AG09319 (cell line): ENCODE measurements around the gene SORBS1.

Source experiments
- DNase-seq: peaks from one replicate; pipeline ENCODE4 v3.0.0-alpha.2; 2010; ENCODE audit warnings: low read depth; ENCODE audit errors: extremely low read depth
- CTCF ChIP-seq: IDR thresholded peaks from 2 replicates; pipeline ENCODE4 v1.5.1; 2011; ENCODE audit warnings: low read depth, mild to moderate bottlenecking, inconsistent platforms, low read length, moderate library complexity

The SORBS1 gene

GRCh38 chr10:95482501-95483233 is 78.5 kb downstream of the SORBS1 start:
- TF ChIP-seq CTCF: no peak
- DNase-seq: no peak

- no peak for DNase-seq
- no peak for TF ChIP-seq CTCF
These were observed 80.2 kb downstream of the SORBS1 start for GRCh38 chr10:95480901-95481491.

GRCh38 chr10:95480102-95480900 is 80.9 kb downstream of the SORBS1 start:
- no peak for TF ChIP-seq CTCF
- DNase-seq: no peak

- DNase-seq: no peak
- TF ChIP-seq CTCF: no peak
These were observed 82.2 kb downstream of the SORBS1 start for GRCh38 chr10:95478935-95479334.

GRCh38 chr10:95478185-95478584 is 83.0 kb downstream of the SORBS1 start:
- TF ChIP-seq CTCF: no peak
- DNase-seq: no peak

- no peak for DNase-seq
These were observed 84.0 kb downstream of the SORBS1 start for GRCh38 chr10:95477175-95477520.

More at GRCh38 chr10:95477175-95477520, 84.0 kb downstream of the SORBS1 start:
- no peak for TF ChIP-seq CTCF
